Ishikawa (cell line): ENCODE results near the gene TECPR2.

Source experiments
- CEBPB ChIP-seq: IDR thresholded peaks from 2 replicates; pipeline ENCODE4 v1.6.1; 2012
- CREB1 ChIP-seq: IDR thresholded peaks from 2 replicates; pipeline ENCODE4 v1.6.1; 2012; ENCODE audit warnings: low read depth
- EP300 ChIP-seq: IDR thresholded peaks from 2 replicates; pipeline ENCODE4 v1.6.1; 2012; ENCODE audit warnings: borderline replicate concordance
- FOXM1 ChIP-seq: IDR thresholded peaks from 2 replicates; pipeline ENCODE4 v1.6.1; 2012; ENCODE audit warnings: low read depth, borderline replicate concordance
- NFIC ChIP-seq: IDR thresholded peaks from 2 replicates; pipeline ENCODE4 v1.6.1; 2012
- ZBTB7A ChIP-seq: IDR thresholded peaks from 2 replicates; pipeline ENCODE4 v1.6.1; 2012; ENCODE audit warnings: low read depth
- TF ChIP-seq, protein P1 (sequence below): IDR thresholded peaks from 2 replicates; pipeline ENCODE4 v1.6.1; 2012
- TF ChIP-seq, protein P2 (sequence below): IDR thresholded peaks from 2 replicates; pipeline ENCODE4 v1.6.1; 2012; ENCODE audit warnings: low read depth, mild to moderate bottlenecking

DNA sequence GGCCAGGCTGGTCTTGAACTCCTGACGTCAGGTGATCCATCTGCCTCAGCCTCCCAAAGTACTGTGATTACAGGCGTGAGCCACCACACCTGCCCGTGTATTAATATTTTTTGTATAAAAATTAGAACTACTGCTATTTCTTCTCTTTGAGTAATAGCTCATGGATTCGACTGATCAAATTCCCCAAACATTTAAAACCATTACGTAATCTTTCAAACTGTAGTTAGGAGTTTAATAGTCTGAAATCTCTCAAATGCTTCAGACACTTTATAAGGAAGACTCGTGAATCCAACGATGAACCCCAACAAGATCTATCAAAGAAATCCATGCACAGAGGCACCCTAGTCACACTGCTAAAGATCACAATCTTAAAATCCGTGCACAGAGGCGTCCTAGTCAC is 16.1 kb downstream of the TECPR2 start:
- TF ChIP-seq EP300 (no peak), CREB1 (no peak), ZBTB7A (no peak), CEBPB (no peak), FOXM1 (no peak), NFIC (no peak)
- TF ChIP-seq, protein P1, sequence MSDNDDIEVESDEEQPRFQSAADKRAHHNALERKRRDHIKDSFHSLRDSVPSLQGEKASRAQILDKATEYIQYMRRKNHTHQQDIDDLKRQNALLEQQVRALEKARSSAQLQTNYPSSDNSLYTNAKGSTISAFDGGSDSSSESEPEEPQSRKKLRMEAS = no peak
- TF ChIP-seq, protein P2, sequence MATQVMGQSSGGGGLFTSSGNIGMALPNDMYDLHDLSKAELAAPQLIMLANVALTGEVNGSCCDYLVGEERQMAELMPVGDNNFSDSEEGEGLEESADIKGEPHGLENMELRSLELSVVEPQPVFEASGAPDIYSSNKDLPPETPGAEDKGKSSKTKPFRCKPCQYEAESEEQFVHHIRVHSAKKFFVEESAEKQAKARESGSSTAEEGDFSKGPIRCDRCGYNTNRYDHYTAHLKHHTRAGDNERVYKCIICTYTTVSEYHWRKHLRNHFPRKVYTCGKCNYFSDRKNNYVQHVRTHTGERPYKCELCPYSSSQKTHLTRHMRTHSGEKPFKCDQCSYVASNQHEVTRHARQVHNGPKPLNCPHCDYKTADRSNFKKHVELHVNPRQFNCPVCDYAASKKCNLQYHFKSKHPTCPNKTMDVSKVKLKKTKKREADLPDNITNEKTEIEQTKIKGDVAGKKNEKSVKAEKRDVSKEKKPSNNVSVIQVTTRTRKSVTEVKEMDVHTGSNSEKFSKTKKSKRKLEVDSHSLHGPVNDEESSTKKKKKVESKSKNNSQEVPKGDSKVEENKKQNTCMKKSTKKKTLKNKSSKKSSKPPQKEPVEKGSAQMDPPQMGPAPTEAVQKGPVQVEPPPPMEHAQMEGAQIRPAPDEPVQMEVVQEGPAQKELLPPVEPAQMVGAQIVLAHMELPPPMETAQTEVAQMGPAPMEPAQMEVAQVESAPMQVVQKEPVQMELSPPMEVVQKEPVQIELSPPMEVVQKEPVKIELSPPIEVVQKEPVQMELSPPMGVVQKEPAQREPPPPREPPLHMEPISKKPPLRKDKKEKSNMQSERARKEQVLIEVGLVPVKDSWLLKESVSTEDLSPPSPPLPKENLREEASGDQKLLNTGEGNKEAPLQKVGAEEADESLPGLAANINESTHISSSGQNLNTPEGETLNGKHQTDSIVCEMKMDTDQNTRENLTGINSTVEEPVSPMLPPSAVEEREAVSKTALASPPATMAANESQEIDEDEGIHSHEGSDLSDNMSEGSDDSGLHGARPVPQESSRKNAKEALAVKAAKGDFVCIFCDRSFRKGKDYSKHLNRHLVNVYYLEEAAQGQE = no peak
